IPS DF 6.9 (cell line): ENCODE results near the gene RPTN.

ENCODE experiments used
- DNase-seq: peaks from one replicate; pipeline ENCODE4 v3.0.0-alpha.2; 2013; ENCODE audit warnings: low read depth, low spot score
- H3K27ac ChIP-seq: one replicate; pipeline ENCODE4 v1.5.1; 2013; ENCODE audit warnings: low read length, control low read depth
- H3K27me3 ChIP-seq: 2 replicates; pipeline ENCODE4 v1.6.1; 2013; ENCODE audit warnings: mild to moderate bottlenecking, low read length; ENCODE audit not compliant: control insufficient read depth, insufficient read depth
- H3K36me3 ChIP-seq: 2 replicates; pipeline ENCODE4 v1.6.1; 2013; ENCODE audit warnings: low read length; ENCODE audit not compliant: control insufficient read depth, insufficient read depth
- H3K4me1 ChIP-seq: 2 replicates; pipeline ENCODE4 v1.6.1; 2013; ENCODE audit warnings: low read length; ENCODE audit not compliant: control insufficient read depth, insufficient read depth
- H3K4me3 ChIP-seq: 2 replicates; pipeline ENCODE4 v1.5.1; 2013; ENCODE audit warnings: mild to moderate bottlenecking, low read length
- H3K9me3 ChIP-seq: 2 replicates; pipeline ENCODE4 v1.6.1; 2013; ENCODE audit warnings: low read length, inconsistent platforms; ENCODE audit not compliant: control insufficient read depth, insufficient read depth
- WGBS: extraction: QIAGEN DNeasy Blood & Tissue Kit; methylation state at CpG from one replicate; pipeline ENCODE4 v1.1.7; 2013; ENCODE audit warnings: mixed read lengths, missing lambda C conversion rate; ENCODE audit not compliant: insufficient read length, insufficient coverage; 5-methylcytosine and 5-hydroxymethylcytosine counted together

Gene RPTN

DNA sequence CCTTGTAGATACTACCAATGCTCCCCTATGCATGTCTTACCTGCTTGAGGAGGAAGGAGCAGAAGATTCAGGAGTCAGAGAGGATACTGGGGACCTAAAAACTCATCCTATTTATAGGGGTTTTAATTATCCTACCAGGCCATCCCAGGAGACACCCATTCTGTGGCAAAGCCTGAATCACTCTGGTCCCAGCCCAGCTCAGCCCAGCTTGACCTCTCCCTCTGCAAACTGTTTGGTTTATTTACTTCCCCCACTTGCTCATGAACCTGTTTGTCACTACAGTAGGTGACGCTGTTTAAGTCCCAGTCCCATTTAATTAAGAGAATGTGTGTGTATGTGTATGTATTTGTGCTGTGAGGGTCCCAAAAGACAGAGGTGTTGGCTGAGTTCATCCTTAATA is at the start of gene RPTN:
Gene RPTN (minus strand): TSS at position 85 of the 400 bp plus-strand sequence. CDS start 1,339 bp downstream, outside the sequence.
- no CpG with 5 or more reads among the region's 1 CpG for WGBS
- no peaks in the 10 kb centered on the region for H3K9me3 ChIP-seq

GRCh38 chr1:152198982-152199381 is 40.0 kb upstream of the RPTN start:
- Histone ChIP-seq H3K4me3 (no peak overlapping the region), H3K9me3 (peaks cover 2% of the 10 kb centered on the region; the same call in 1 of the 2 replicates), H3K4me1 (no peaks in the 10 kb centered on the region), H3K27me3 (no peaks in the 10 kb centered on the region), H3K27ac (no peak overlapping the region), H3K36me3 (no peaks in the 10 kb centered on the region)
- DNase-seq: no peak

More for the DNA sequence above, at the start of gene RPTN:
- H3K4me1 ChIP-seq: no peaks in the 10 kb centered on the region
- H3K27me3 ChIP-seq: no peaks in the 10 kb centered on the region
- H3K4me3 ChIP-seq: no peak within 1 kb of the TSS
- DNase-seq: no peak
- H3K27ac ChIP-seq: no peak within 1 kb of the TSS
- no peaks in the 10 kb centered on the region for H3K36me3 ChIP-seq

DNA sequence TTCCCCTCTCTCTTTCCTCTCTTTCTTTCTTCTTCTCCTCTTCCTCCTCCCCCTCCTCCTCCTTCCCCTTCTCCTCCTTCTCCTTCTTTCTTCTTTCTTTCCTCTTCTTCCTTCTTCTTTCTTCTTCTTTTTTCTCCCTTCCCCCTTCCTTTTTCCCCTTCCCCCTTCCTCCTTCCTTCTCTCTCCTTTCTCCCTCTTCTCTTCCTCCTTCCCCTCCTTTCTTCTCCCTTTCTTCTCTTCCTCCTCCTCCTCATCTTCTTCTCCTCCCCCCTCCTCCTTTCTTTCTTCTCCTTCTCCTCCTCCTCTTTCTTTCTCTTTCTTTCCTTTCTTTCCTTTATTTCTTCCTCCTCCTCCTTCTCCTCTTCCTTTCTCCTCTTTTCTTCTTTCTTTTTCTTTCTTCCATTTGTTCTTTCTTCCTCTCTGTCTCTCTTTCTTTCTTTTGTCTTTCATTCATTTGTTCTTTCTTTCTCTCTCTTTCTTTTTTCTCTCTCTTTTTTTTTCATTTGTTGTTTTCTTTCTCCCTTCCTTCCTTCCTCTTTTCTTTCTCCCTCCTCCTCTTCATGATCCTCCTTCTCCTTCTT is 38.4 kb upstream of the RPTN start:
- peaks cover 4% of the 10 kb centered on the region; the same call in 1 of the 2 replicates for H3K9me3 ChIP-seq
- no peak for DNase-seq
- no peaks in the 10 kb centered on the region for H3K4me1 ChIP-seq
- H3K27me3 ChIP-seq: no peaks in the 10 kb centered on the region
- no peak overlapping the region for H3K27ac ChIP-seq
- no peak overlapping the region for H3K4me3 ChIP-seq
- H3K36me3 ChIP-seq: no peaks in the 10 kb centered on the region

DNA sequence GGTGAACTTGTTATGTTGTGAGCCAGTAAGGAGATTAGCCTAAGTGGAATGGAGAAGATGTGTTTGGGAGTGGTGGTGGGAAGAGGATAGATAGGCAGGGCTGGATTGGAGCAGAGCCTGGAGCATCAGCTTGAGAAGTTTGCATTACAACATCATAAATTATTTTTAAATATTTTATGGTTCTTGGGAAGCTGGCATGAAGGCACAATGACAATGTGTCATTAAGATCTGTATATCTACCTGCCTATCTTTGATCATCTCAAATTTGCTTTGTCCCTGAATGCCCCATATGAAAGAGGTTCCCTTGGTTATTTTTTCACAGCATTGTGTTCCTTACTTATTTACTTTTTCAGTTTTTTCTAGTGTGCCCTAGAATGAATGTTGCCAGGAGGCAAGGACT is 32.7 kb upstream of the RPTN start:
- Histone ChIP-seq H3K4me1 (0 out of 2 replicates have a peak, but pooled peaks cover 1% of the 10 kb centered on the region), H3K9me3 (peaks cover 2% of the 10 kb centered on the region; the same call in 1 of the 2 replicates), H3K27ac (no peak overlapping the region), H3K27me3 (no peaks in the 10 kb centered on the region; the same call in 1 of the 2 replicates), H3K4me3 (no peak overlapping the region), H3K36me3 (no peaks in the 10 kb centered on the region)
- DNase-seq: no peak

- no peak overlapping the region for H3K27ac ChIP-seq
- H3K4me1 ChIP-seq: 0 out of 2 replicates have a peak, but pooled peaks cover 1% of the 10 kb centered on the region
- no peak overlapping the region for H3K4me3 ChIP-seq
- no peaks in the 10 kb centered on the region for H3K36me3 ChIP-seq
- H3K27me3 ChIP-seq: no peaks in the 10 kb centered on the region; the same call in 1 of the 2 replicates
- no CpG with 5 or more reads among the region's 5 CpGs for WGBS
- DNase-seq: no peak
- H3K9me3 ChIP-seq: peaks cover 2% of the 10 kb centered on the region; the same call in 1 of the 2 replicates
These were observed 32.2 kb upstream of the RPTN start for GRCh38 chr1:152191260-152191659.

GRCh38 chr1:152190589-152190988 is 31.6 kb upstream of the RPTN start:
- no peaks in the 10 kb centered on the region for H3K36me3 ChIP-seq
- 0 out of 2 replicates have a peak, but pooled peaks cover 1% of the 10 kb centered on the region for H3K4me1 ChIP-seq
- WGBS: no CpG with 5 or more reads among the region's 2 CpGs
- DNase-seq: no peak
- no peaks in the 10 kb centered on the region; the same call in 1 of the 2 replicates for H3K27me3 ChIP-seq
- no peak overlapping the region for H3K27ac ChIP-seq
- H3K9me3 ChIP-seq: peaks cover 2% of the 10 kb centered on the region; the same call in 1 of the 2 replicates
- no peak overlapping the region for H3K4me3 ChIP-seq

DNA sequence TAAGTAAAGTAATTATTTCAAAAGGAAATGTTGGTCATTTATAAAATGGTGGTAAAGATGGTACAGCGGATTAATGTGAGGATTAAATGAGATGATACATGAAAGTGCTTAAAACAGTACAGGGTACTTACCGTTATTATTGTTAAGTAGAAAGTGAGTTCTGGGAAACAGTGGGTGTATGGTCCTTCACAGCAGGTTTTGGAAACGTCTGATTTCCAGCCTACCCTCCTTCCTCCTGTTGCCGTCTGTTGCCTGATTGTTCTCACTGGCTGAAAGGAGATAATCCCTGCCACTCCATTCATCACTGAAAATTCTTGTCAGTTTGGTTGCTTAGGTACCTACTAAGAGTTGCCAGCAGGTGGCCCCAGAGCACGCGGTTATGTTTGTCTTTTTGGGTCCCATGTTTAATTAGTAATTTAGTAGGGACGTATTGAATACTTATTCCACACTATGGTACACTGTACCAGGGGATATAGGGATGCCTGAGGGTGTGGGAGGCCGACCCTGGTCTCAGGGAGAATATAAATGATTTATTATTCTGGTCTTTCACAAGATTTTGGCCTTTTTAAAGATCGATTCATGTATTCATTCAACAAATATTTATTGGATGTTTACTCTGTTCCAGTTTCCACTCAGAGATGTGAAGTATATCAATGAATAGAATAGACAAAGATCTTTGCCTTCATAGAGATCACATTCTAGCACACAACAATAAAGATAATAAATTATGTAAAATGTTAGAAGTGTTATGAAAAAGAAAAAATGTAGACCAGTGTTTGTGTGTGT is 30.8 kb upstream of the RPTN start:
- 0 out of 2 replicates have a peak, but pooled peaks cover 1% of the 10 kb centered on the region for H3K4me1 ChIP-seq
- no peak for DNase-seq
- no peak overlapping the region for H3K4me3 ChIP-seq
- H3K9me3 ChIP-seq: peaks cover 2% of the 10 kb centered on the region; the same call in 1 of the 2 replicates
- H3K27ac ChIP-seq: no peak overlapping the region
- 100% methylated on average over 2 of the region's 9 CpGs for WGBS
- no peaks in the 10 kb centered on the region; the same call in 1 of the 2 replicates for H3K27me3 ChIP-seq
- H3K36me3 ChIP-seq: no peaks in the 10 kb centered on the region

- H3K9me3 ChIP-seq: peaks cover 2% of the 10 kb centered on the region; the same call in 1 of the 2 replicates
- DNase-seq: no peak
- H3K4me1 ChIP-seq: 0 out of 2 replicates have a peak, but pooled peaks cover 1% of the 10 kb centered on the region
- no peaks in the 10 kb centered on the region; the same call in 1 of the 2 replicates for H3K27me3 ChIP-seq
- no peak overlapping the region for H3K4me3 ChIP-seq
- H3K36me3 ChIP-seq: no peaks in the 10 kb centered on the region
- H3K27ac ChIP-seq: no peak overlapping the region
- no CpG with 5 or more reads among the region's 62 CpGs for WGBS
These were observed 29.9 kb upstream of the RPTN start for GRCh38 chr1:152188673-152189591.

DNA sequence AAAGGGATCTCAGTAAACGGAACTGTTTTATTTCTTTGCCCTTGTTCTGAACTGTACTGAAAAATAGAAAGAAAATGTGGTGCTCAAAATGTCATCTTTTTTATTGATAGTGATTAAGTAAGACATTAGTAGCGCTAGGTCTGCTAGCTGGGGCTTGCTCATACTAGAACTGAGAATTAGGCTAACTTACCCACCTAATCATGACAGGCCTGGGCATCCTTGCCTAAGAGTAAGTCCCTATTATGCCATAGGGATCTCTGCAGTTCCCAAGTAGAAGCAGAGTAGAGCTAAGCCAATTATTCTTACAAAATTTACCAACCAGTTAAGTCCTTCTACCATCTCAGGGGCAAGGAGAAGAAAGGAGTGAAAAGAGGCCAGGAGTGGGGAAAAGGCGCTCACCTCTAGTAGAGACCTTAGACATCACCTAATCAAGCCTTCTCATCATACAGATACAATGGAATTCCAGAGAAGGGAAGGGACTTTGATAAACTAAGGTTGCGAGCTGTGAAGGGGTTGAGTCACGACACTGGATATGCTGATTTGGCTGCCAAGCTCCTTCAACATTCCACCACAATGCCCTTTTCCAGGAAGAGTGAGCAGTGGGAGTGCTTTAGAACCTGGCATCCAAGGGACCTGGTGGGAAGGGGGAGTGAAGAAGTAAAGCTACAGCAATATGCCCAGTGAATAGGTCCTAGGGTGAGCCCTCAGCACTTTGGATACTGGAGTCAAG is 27.7 kb upstream of the RPTN start:
- no peak overlapping the region for H3K4me3 ChIP-seq
- H3K27ac ChIP-seq: no peak overlapping the region
- no CpG with 5 or more reads among the region's 5 CpGs for WGBS
- DNase-seq: no peak
- H3K9me3 ChIP-seq: no peaks in the 10 kb centered on the region
- H3K27me3 ChIP-seq: no peaks in the 10 kb centered on the region; the same call in 1 of the 2 replicates
- H3K36me3 ChIP-seq: no peaks in the 10 kb centered on the region
- H3K4me1 ChIP-seq: 0 out of 2 replicates have a peak, but pooled peaks cover 1% of the 10 kb centered on the region
